Measurements from ENCODE around the gene ARHGAP15. TPM values are rescaled to one million over a fixed set of nuclear protein-coding genes. Genes with fewer than 3 reads are reported as not detected.

ARHGAP15 gene
- total RNA-seq, 2 donors from 2014 or later: 0.86 TPM; not detected in 1

DNA sequence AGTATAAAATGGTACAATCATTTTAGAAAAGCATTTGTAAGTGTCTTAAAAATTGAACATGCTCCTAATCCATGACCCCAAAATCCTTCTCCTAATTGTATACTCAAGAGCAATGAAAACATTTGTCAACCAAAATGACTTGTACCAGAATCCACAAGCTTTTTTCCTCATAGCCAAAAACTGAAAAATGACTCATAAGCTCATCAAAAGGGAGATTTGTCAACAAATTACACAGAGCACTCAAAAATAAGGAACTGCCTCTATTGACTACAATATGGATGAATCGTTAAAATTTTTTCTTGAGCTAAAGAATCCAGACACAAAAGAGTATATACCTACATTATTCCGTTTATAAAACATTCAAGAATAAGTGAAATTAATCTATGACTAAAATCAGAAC lies 544.8 kb downstream of the ARHGAP15 start:
- no peaks in the 10 kb centered on the region for H3K27me3 Mint-ChIP-seq (ENCODE audit: insufficient read depth)
- H3K27me3 ChIP-seq (ENCODE audit: control insufficient read depth, insufficient read depth, low read length, poor library complexity, severe bottlenecking): no peaks in the 10 kb centered on the region
- H3K36me3 ChIP-seq (ENCODE audit: control insufficient read depth, insufficient read depth, low read length): no peaks in the 10 kb centered on the region
- no peak overlapping the region for H3K4me3 Mint-ChIP-seq
- TF ChIP-seq, protein P1, sequence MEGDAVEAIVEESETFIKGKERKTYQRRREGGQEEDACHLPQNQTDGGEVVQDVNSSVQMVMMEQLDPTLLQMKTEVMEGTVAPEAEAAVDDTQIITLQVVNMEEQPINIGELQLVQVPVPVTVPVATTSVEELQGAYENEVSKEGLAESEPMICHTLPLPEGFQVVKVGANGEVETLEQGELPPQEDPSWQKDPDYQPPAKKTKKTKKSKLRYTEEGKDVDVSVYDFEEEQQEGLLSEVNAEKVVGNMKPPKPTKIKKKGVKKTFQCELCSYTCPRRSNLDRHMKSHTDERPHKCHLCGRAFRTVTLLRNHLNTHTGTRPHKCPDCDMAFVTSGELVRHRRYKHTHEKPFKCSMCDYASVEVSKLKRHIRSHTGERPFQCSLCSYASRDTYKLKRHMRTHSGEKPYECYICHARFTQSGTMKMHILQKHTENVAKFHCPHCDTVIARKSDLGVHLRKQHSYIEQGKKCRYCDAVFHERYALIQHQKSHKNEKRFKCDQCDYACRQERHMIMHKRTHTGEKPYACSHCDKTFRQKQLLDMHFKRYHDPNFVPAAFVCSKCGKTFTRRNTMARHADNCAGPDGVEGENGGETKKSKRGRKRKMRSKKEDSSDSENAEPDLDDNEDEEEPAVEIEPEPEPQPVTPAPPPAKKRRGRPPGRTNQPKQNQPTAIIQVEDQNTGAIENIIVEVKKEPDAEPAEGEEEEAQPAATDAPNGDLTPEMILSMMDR (conservative IDR thresholded peaks at IDR 0.05): no peak
- no peaks in the 10 kb centered on the region for H3K9me3 ChIP-seq (ENCODE audit: control insufficient read depth, low read length)
- no peaks in the 10 kb centered on the region for H3K36me3 Mint-ChIP-seq (ENCODE audit: low read depth)
- no peaks in the 10 kb centered on the region for H3K9me3 Mint-ChIP-seq
- no peak overlapping the region for H3K27ac Mint-ChIP-seq
- H3K4me1 Mint-ChIP-seq: no peaks in the 10 kb centered on the region
- no peak for DNase-seq
- H3K4me1 ChIP-seq (ENCODE audit: control insufficient read depth, insufficient read depth, low read length): no peaks in the 10 kb centered on the region
- H3K4me3 ChIP-seq (ENCODE audit: low read length): no peak overlapping the region
- no peak overlapping the region for H3K27ac ChIP-seq (ENCODE audit: low read depth, low read length)
- 100% methylated on average over 1 of the region's 2 CpGs; no CpG with 5 or more reads in 1 of the 2 experiments for WGBS, 2 experiments (ENCODE audit: insufficient coverage in 1 of 2, insufficient read length in 1 of 2)
- no peak overlapping the region for H3K9ac ChIP-seq (ENCODE audit: extremely low read depth, low read length, poor library complexity, severe bottlenecking)

DNA sequence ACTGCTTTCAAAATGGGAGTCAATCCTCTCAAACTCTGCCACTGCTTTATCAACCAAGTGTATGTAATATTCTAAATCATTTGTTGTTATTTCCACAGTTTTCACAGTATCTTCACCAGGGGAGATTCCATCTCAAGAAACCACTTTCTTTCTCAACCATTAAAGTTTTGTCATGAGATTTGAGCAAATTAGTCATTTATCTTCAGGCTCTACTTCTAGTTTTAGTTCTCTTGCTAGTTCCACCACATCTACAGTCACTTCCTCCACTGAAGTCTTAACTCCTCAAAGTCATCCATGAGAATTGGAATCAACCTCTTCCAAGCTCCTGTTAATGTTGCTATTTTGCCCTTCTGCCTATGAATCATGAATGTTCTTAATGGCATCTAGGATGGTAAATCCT lies 545.8 kb downstream of the ARHGAP15 start:
- Histone ChIP-seq H3K9ac (ENCODE audit: extremely low read depth, low read length, poor library complexity, severe bottlenecking) (no peak overlapping the region), H3K4me3 (ENCODE audit: low read length) (no peak overlapping the region), H3K9me3 (ENCODE audit: control insufficient read depth, low read length) (no peaks in the 10 kb centered on the region), H3K36me3 (ENCODE audit: control insufficient read depth, insufficient read depth, low read length) (no peaks in the 10 kb centered on the region), H3K4me1 (ENCODE audit: control insufficient read depth, insufficient read depth, low read length) (no peaks in the 10 kb centered on the region), H3K27ac (ENCODE audit: low read depth, low read length) (no peak overlapping the region), H3K27me3 (ENCODE audit: control insufficient read depth, insufficient read depth, low read length, poor library complexity, severe bottlenecking) (no peaks in the 10 kb centered on the region)
- H3K27me3 Mint-ChIP-seq (ENCODE audit: insufficient read depth): no peaks in the 10 kb centered on the region
- H3K4me1 Mint-ChIP-seq: no peaks in the 10 kb centered on the region
- no peaks in the 10 kb centered on the region for H3K9me3 Mint-ChIP-seq
- TF ChIP-seq, protein P1 (conservative IDR thresholded peaks at IDR 0.05): no peak
- DNase-seq: no peak
- no peaks in the 10 kb centered on the region for H3K36me3 Mint-ChIP-seq (ENCODE audit: low read depth)
- no peak overlapping the region for H3K4me3 Mint-ChIP-seq
- H3K27ac Mint-ChIP-seq: no peak overlapping the region

DNA sequence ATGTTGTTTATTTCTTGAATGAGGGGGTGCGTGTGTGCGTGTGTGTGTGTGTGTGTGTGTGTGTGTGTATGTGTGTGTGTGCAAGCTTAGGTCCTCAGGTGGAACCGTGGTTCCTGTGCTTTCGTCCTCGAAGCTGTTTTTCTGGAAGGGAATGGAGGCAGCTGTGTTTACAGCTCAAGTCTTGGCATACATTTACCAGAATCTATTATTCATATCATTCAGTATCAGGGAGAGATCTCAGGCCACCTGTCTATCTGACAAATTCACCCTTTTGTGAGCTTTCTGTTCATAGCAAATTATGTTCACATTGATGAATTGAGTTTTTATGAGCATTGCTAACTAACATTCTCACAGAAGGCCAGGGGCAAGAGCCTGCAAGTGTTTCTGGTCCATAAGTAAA lies 550.4 kb downstream of the ARHGAP15 start:
- Histone ChIP-seq H3K9me3 (ENCODE audit: control insufficient read depth, low read length) (no peaks in the 10 kb centered on the region), H3K4me1 (ENCODE audit: control insufficient read depth, insufficient read depth, low read length) (peaks cover 7% of the 10 kb centered on the region), H3K4me3 (ENCODE audit: low read length) (no peak overlapping the region), H3K36me3 (ENCODE audit: control insufficient read depth, insufficient read depth, low read length) (no peaks in the 10 kb centered on the region), H3K9ac (ENCODE audit: extremely low read depth, low read length, poor library complexity, severe bottlenecking) (no peak overlapping the region), H3K27ac (ENCODE audit: low read depth, low read length) (no peak overlapping the region), H3K27me3 (ENCODE audit: control insufficient read depth, insufficient read depth, low read length, poor library complexity, severe bottlenecking) (no peaks in the 10 kb centered on the region)
- Mint-ChIP-seq H3K36me3 (ENCODE audit: low read depth) (no peaks in the 10 kb centered on the region), H3K9me3 (no peaks in the 10 kb centered on the region), H3K4me1 (peaks cover 20% of the 10 kb centered on the region), H3K27ac (no peak overlapping the region), H3K4me3 (no peak overlapping the region), H3K27me3 (ENCODE audit: insufficient read depth) (no peaks in the 10 kb centered on the region)
- 88% methylated on average over 5 of the region's 5 CpGs; no CpG with 5 or more reads in 1 of the 2 experiments for WGBS, 2 experiments (ENCODE audit: insufficient coverage in 1 of 2, insufficient read length in 1 of 2)
- DNase-seq: no peak
- TF ChIP-seq, protein P1 (conservative IDR thresholded peaks at IDR 0.05): no peak
